DOHH2 (cell line): ENCODE results near the gene TMTC1.

ENCODE experiments used
- H3F3A ChIP-seq: fragments of 200-600 bp; sonication (generic), shearing (Covaris generic); 2 replicates; pipeline ENCODE4 v1.6.0; 2016; ENCODE audit warnings: antibody characterized with exemption, mild to moderate bottlenecking; ENCODE audit not compliant: control insufficient read depth, insufficient read depth
- H3K27ac ChIP-seq: fragments of 200-600 bp; sonication (generic); 2 replicates; pipeline ENCODE4 v1.5.1; 2014; ENCODE audit warnings: low read depth, mild to moderate bottlenecking, low read length, moderate library complexity
- H3K27me3 ChIP-seq: fragments of 200-600 bp; sonication (generic); 2 replicates; pipeline ENCODE4 v1.6.1; 2014; ENCODE audit warnings: mild to moderate bottlenecking, low read length, mixed read lengths; ENCODE audit not compliant: control insufficient read depth
- H3K36me3 ChIP-seq: fragments of 200-600 bp; sonication (generic); 2 replicates; pipeline ENCODE4 v1.6.1; 2014; ENCODE audit warnings: mild to moderate bottlenecking, low read length, moderate library complexity, mixed read lengths; ENCODE audit not compliant: control insufficient read depth
- H3K4me1 ChIP-seq: fragments of 200-600 bp; sonication (generic); 2 replicates; pipeline ENCODE4 v1.6.1; 2014; ENCODE audit warnings: mild to moderate bottlenecking, low read length, mixed read lengths; ENCODE audit not compliant: control insufficient read depth
- H3K4me2 ChIP-seq: fragments of 200-600 bp; sonication (generic); 2 replicates; pipeline ENCODE4 v1.6.0; 2014; ENCODE audit warnings: mild to moderate bottlenecking, low read length, moderate library complexity
- H3K4me3 ChIP-seq: fragments of 200-600 bp; sonication (generic); 2 replicates; pipeline ENCODE4 v1.5.1; 2014; ENCODE audit warnings: mild to moderate bottlenecking, low read length, mixed read lengths
- H3K79me2 ChIP-seq: fragments of 200-600 bp; sonication (generic); 2 replicates; pipeline ENCODE4 v1.6.1; 2014; ENCODE audit warnings: mild to moderate bottlenecking, low read length, mixed read lengths; ENCODE audit not compliant: control insufficient read depth
- H3K9me2 ChIP-seq: fragments of 200-600 bp; sonication (generic); replicated peaks from 2 replicates; pipeline ENCODE4 v1.6.1; 2014; ENCODE audit warnings: mild to moderate bottlenecking, low read length, mixed read lengths; ENCODE audit not compliant: control insufficient read depth
- H3K9me3 ChIP-seq: fragments of 200-600 bp; sonication (generic); 2 replicates; pipeline ENCODE4 v1.6.1; 2014; ENCODE audit warnings: antibody characterized with exemption, low read length, mixed read lengths; ENCODE audit not compliant: control insufficient read depth, insufficient read depth
- H4K20me1 ChIP-seq: fragments of 200-600 bp; sonication (generic); 2 replicates; pipeline ENCODE4 v1.6.0; 2014; ENCODE audit warnings: low read depth, mild to moderate bottlenecking, antibody characterized with exemption, low read length, moderate library complexity; ENCODE audit not compliant: control insufficient read depth, insufficient read depth
- CTCF ChIP-seq: fragments of 200-600 bp; sonication (generic); IDR thresholded peaks from one replicate; pipeline ENCODE4 v1.5.1; 2014; ENCODE audit warnings: antibody characterized with exemption, mild to moderate bottlenecking, low read depth, low read length; ENCODE audit not compliant: poor library complexity, severe bottlenecking
- EZH2phosphoT487 ChIP-seq: fragments of 200-600 bp; sonication (generic); IDR thresholded peaks from 2 replicates; pipeline ENCODE4 v1.6.1; 2017; ENCODE audit warnings: borderline replicate concordance, mild to moderate bottlenecking, antibody characterized with exemption, low read length, moderate library complexity, mixed read lengths

The TMTC1 gene

GRCh38 chr12:29505122-29505521 lies 278.6 kb downstream of the TMTC1 start:
- Histone ChIP-seq H3K9me3 (no peaks in the 10 kb centered on the region), H3K4me1 (peaks cover 15% of the 10 kb centered on the region), H4K20me1 (no peaks in the 10 kb centered on the region), H3K9me2 (no peaks in the 10 kb centered on the region), H3F3A (no peaks in the 10 kb centered on the region), H3K4me2 (no peak overlapping the region), H3K4me3 (no peak overlapping the region), H3K27me3 (peaks cover 3% of the 10 kb centered on the region; the same call in 1 of the 2 replicates), H3K36me3 (no peaks in the 10 kb centered on the region), H3K79me2 (no peaks in the 10 kb centered on the region), H3K27ac (no peak overlapping the region)
- TF ChIP-seq CTCF, result no peak
- no peak for TF ChIP-seq EZH2phosphoT487

DNA sequence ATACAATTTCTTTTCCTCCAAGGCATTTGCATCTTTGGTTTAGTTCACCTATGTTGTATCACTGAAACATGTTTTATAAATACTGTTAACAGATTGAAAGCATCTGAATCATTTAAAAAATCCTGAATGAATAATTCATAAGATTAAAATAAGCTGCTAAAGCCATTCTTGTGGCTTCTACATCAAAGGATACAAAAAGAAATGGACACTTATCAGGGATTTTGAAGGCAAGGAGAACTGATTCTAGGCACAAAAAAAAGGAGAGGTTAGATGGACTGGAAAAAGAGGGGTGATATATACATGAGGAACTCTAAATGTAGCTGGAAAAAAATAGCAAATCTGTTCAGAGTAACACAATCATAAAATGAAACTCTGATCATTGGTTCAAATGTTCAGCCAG lies 280.5 kb downstream of the TMTC1 start:
- Histone ChIP-seq H3K9me2 (no peaks in the 10 kb centered on the region), H3K9me3 (no peaks in the 10 kb centered on the region), H3K27me3 (peaks cover 3% of the 10 kb centered on the region; the same call in 1 of the 2 replicates), H3F3A (no peaks in the 10 kb centered on the region), H3K4me1 (peaks cover 15% of the 10 kb centered on the region), H4K20me1 (no peaks in the 10 kb centered on the region), H3K4me2 (no peak overlapping the region), H3K36me3 (no peaks in the 10 kb centered on the region), H3K4me3 (no peak overlapping the region), H3K27ac (no peak overlapping the region), H3K79me2 (no peaks in the 10 kb centered on the region)
- no peak for TF ChIP-seq EZH2phosphoT487
- no peak for TF ChIP-seq CTCF

DNA sequence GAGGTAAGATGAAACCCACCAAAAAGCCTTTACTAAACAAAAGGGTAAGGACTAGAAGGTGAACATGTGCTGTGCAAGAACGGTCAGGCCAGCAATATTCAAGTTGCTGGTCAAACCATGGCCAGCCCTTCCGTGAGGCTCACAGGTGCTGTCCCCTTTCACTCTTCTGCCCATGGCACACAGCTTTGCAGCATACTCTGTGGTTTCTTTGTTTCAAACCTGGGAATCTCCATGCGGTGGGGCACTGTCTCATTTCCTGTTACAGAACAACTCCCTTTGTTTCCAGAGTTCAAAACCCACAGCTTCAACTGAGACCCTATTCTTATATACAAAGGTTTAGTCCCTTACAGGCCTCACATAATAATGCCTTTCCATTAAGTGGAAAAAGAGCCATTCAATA lies 284.5 kb downstream of the TMTC1 start:
- no peaks in the 10 kb centered on the region for H4K20me1 ChIP-seq
- no peak overlapping the region for H3K27ac ChIP-seq
- TF ChIP-seq EZH2phosphoT487, result no peak
- no peak for TF ChIP-seq CTCF
- H3K4me1 ChIP-seq, result peaks cover 15% of the 10 kb centered on the region
- H3K79me2 ChIP-seq, result no peaks in the 10 kb centered on the region
- no peaks in the 10 kb centered on the region for H3K27me3 ChIP-seq
- no peak overlapping the region for H3K4me2 ChIP-seq
- no peaks in the 10 kb centered on the region for H3K9me2 ChIP-seq
- no peaks in the 10 kb centered on the region for H3K36me3 ChIP-seq
- H3F3A ChIP-seq, result no peaks in the 10 kb centered on the region
- no peaks in the 10 kb centered on the region for H3K9me3 ChIP-seq
- H3K4me3 ChIP-seq, result no peak overlapping the region

GRCh38 chr12:29497588-29497987 lies 286.2 kb downstream of the TMTC1 start, which contains the start of gene OVCH1:
TSS of gene OVCH1 (minus strand) at chr12:29497686. CDS start at chr12:29497686, 0 bp downstream.
- Histone ChIP-seq H4K20me1 (no peaks in the 10 kb centered on the region), H3K36me3 (no peaks in the 10 kb centered on the region), H3K4me3 (no peak within 1 kb of the TSS), H3K79me2 (no peaks in the 10 kb centered on the region), H3K4me1 (peaks cover 21% of the 10 kb centered on the region), H3F3A (no peaks in the 10 kb centered on the region), H3K27me3 (no peaks in the 10 kb centered on the region), H3K9me2 (no peaks in the 10 kb centered on the region), H3K4me2 (no peak within 1 kb of the TSS), H3K9me3 (no peaks in the 10 kb centered on the region), H3K27ac (no peak within 1 kb of the TSS)
- TF ChIP-seq CTCF (no peak), EZH2phosphoT487 (no peak)
